HepG2 (cell line): ENCODE measurements around the gene MT1A. TPM values are rescaled to one million over a fixed set of nuclear protein-coding genes. Genes with fewer than 3 reads are reported as not detected.

Experiments used
- ARNT ChIP-seq: fragments of 450-650 bp; IDR thresholded peaks from 2 replicates; pipeline ENCODE4 v1.6.1; 2017
- ERF ChIP-seq: IDR thresholded peaks from 2 replicates; pipeline ENCODE4 v1.6.1; 2018; ENCODE audit warnings: missing biosample characterization, missing genetic modification reagents
- HNRNPK ChIP-seq: fragments of 200-400 bp; formaldehyde crosslinking; IDR thresholded peaks from 2 replicates; pipeline ENCODE4 v1.6.1; 2018; ENCODE audit warnings: low read length, low read depth, moderate library complexity, mild to moderate bottlenecking; ENCODE audit not compliant: poor library complexity, severe bottlenecking
- KLF6 ChIP-seq: IDR thresholded peaks from 2 replicates; pipeline ENCODE4 v1.8.0; 2016; ENCODE audit warnings: missing biosample characterization, missing genetic modification reagents
- MATR3 ChIP-seq: sonication (generic); formaldehyde crosslinking; IDR thresholded peaks from 2 replicates; pipeline ENCODE4 v1.4.0; 2020; ENCODE audit warnings: missing genetic modification reagents
- MIXL1 ChIP-seq: IDR thresholded peaks from 2 replicates; pipeline ENCODE4 v1.6.1; 2016
- PRDM15 ChIP-seq: sonication (generic); formaldehyde crosslinking; IDR thresholded peaks from 2 replicates; pipeline ENCODE4 v1.4.0; 2020; ENCODE audit warnings: missing genetic modification reagents
- RAD21 ChIP-seq: fragments of 450-650 bp; formaldehyde crosslinking; IDR thresholded peaks from 2 replicates; pipeline ENCODE4 v1.5.0; 2020; ENCODE audit warnings: mild to moderate bottlenecking
- RAD51 ChIP-seq: fragments of 450-650 bp; IDR thresholded peaks from 2 replicates; pipeline ENCODE4 v1.6.1; 2016; ENCODE audit warnings: borderline replicate concordance
- RFXAP ChIP-seq: sonication (generic); formaldehyde crosslinking; IDR thresholded peaks from 2 replicates; pipeline ENCODE4 v1.4.0; 2020; ENCODE audit warnings: missing genetic modification reagents, borderline replicate concordance
- SMARCE1 ChIP-seq: fragments of 450-650 bp; IDR thresholded peaks from 2 replicates; pipeline ENCODE4 v1.6.1; 2017; ENCODE audit warnings: borderline replicate concordance
- SNAPC2 ChIP-seq: sonication (generic); formaldehyde crosslinking; IDR thresholded peaks from 2 replicates; pipeline ENCODE4 v1.8.1; 2022; ENCODE audit warnings: mild to moderate bottlenecking, missing genetic modification reagents
- ZKSCAN1 ChIP-seq: fragments of 150-350 bp; IDR thresholded peaks from 2 replicates; pipeline ENCODE4 v1.6.1; 2014; ENCODE audit warnings: low read length
- ZNF253 ChIP-seq: sonication (generic); formaldehyde crosslinking; IDR thresholded peaks from 2 replicates; pipeline ENCODE4 v1.8.0; 2022; ENCODE audit warnings: mild to moderate bottlenecking, missing genetic modification reagents, borderline replicate concordance
- ZNF333 ChIP-seq: sonication (generic); formaldehyde crosslinking; IDR thresholded peaks from 2 replicates; pipeline ENCODE4 v1.4.0; 2020; ENCODE audit warnings: mild to moderate bottlenecking, missing genetic modification reagents, borderline replicate concordance
- ZNF430 ChIP-seq: sonication (generic); formaldehyde crosslinking; IDR thresholded peaks from 2 replicates; pipeline ENCODE4 v1.9.0; 2021; ENCODE audit warnings: mild to moderate bottlenecking, missing genetic modification reagents
- ZNF451 ChIP-seq: sonication (generic); formaldehyde crosslinking; IDR thresholded peaks from 2 replicates; pipeline ENCODE4 v1.5.0; 2020; ENCODE audit warnings: mild to moderate bottlenecking, missing genetic modification reagents
- ZNF740 ChIP-seq: sonication (generic); formaldehyde crosslinking; IDR thresholded peaks from 2 replicates; pipeline ENCODE4 v1.4.0; 2020; ENCODE audit warnings: missing genetic modification reagents
- polyA plus RNA-seq, 8 experiments: library from polyadenylated mRNA; depleted of rRNA in 3 of 8; stranded (reverse) in 7 of 8; unstranded in 1 of 8; fragments of >200 nt; fragmentation: Illumina TruSeq in 4 of 8; extraction: Trizol in 4 of 8; gene quantifications; 2 replicates each; pipeline versions ENCODE4 v1.2.1 to v1.2.3, GENCODE V29; 2011 to 2016; ENCODE audit warnings: low read depth in 4 of 8, missing spikeins in 1 of 8, mixed read lengths in 1 of 8; ENCODE audit not compliant: insufficient read depth in 1 of 8
- total RNA-seq, 5 experiments: library from RNA; depleted of rRNA; stranded (reverse); fragments of >200 nt; fragmentation: Illumina TruSeq; extraction: Trizol; gene quantifications; 2 replicates each; pipeline ENCODE4 v1.2.3, GENCODE V29; 2016; ENCODE audit warnings: low read depth in 1 of 5
- TF ChIP-seq, protein P1 (sequence below): sonication (generic); formaldehyde crosslinking; IDR thresholded peaks from 2 replicates; pipeline ENCODE4 v1.5.0; 2020; ENCODE audit warnings: mild to moderate bottlenecking, missing genetic modification reagents
- TF ChIP-seq, protein P2 (sequence below): sonication (generic); formaldehyde crosslinking; IDR thresholded peaks from 2 replicates; pipeline ENCODE4 v1.5.0; 2020; ENCODE audit warnings: missing genetic modification reagents
- TF ChIP-seq, protein P3 (sequence below): fragments of 450-650 bp; IDR thresholded peaks from 2 replicates; pipeline ENCODE4 v1.6.1; 2017; ENCODE audit warnings: mild to moderate bottlenecking

MT1A gene
- total and polyA plus RNA-seq, 2 of the 13 experiments (the other 11 are each of a cell fraction or from before 2014, with no cell fraction given): 8.3 to 10.4 TPM

- 0 out of 2 replicates have a peak, but pooled peaks have one; percentile 6 for TF ChIP-seq RAD21 (CRISPR knock-in tag)
- TF ChIP-seq ARNT: no peak
- no peak for TF ChIP-seq HNRNPK
- peak; percentile 21; the same call in 1 of the 2 replicates for TF ChIP-seq PRDM15 (CRISPR knock-in tag)
- peak; percentile 65 for TF ChIP-seq KLF6 (CRISPR knock-in tag)
- no peak; the same call in 1 of the 2 replicates for TF ChIP-seq SNAPC2 (CRISPR knock-in tag)
- peak; percentile 98; the same call in 1 of the 2 replicates for TF ChIP-seq ZNF253 (CRISPR knock-in tag)
- TF ChIP-seq MATR3 (CRISPR knock-in tag): no peak
- TF ChIP-seq RAD51: no peak
- peak; percentile 95 for TF ChIP-seq ZNF451 (CRISPR knock-in tag)
- TF ChIP-seq, protein P1, sequence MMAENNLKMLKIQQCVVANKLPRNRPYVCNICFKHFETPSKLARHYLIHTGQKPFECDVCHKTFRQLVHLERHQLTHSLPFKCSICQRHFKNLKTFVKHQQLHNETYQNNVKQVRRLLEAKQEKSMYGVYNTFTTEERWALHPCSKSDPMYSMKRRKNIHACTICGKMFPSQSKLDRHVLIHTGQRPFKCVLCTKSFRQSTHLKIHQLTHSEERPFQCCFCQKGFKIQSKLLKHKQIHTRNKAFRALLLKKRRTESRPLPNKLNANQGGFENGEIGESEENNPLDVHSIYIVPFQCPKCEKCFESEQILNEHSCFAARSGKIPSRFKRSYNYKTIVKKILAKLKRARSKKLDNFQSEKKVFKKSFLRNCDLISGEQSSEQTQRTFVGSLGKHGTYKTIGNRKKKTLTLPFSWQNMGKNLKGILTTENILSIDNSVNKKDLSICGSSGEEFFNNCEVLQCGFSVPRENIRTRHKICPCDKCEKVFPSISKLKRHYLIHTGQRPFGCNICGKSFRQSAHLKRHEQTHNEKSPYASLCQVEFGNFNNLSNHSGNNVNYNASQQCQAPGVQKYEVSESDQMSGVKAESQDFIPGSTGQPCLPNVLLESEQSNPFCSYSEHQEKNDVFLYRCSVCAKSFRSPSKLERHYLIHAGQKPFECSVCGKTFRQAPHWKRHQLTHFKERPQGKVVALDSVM (CRISPR knock-in tag): no peak
- TF ChIP-seq RFXAP (CRISPR knock-in tag): peak; percentile 90; the same call in 1 of the 2 replicates
- no peak; the same call in 1 of the 2 replicates for TF ChIP-seq MIXL1 (CRISPR knock-in tag)
- TF ChIP-seq, protein P2, sequence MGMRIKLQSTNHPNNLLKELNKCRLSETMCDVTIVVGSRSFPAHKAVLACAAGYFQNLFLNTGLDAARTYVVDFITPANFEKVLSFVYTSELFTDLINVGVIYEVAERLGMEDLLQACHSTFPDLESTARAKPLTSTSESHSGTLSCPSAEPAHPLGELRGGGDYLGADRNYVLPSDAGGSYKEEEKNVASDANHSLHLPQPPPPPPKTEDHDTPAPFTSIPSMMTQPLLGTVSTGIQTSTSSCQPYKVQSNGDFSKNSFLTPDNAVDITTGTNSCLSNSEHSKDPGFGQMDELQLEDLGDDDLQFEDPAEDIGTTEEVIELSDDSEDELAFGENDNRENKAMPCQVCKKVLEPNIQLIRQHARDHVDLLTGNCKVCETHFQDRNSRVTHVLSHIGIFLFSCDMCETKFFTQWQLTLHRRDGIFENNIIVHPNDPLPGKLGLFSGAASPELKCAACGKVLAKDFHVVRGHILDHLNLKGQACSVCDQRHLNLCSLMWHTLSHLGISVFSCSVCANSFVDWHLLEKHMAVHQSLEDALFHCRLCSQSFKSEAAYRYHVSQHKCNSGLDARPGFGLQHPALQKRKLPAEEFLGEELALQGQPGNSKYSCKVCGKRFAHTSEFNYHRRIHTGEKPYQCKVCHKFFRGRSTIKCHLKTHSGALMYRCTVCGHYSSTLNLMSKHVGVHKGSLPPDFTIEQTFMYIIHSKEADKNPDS (CRISPR knock-in tag): no peak
- no peak for TF ChIP-seq ZKSCAN1
- no peak for TF ChIP-seq SMARCE1
- TF ChIP-seq, protein P3, sequence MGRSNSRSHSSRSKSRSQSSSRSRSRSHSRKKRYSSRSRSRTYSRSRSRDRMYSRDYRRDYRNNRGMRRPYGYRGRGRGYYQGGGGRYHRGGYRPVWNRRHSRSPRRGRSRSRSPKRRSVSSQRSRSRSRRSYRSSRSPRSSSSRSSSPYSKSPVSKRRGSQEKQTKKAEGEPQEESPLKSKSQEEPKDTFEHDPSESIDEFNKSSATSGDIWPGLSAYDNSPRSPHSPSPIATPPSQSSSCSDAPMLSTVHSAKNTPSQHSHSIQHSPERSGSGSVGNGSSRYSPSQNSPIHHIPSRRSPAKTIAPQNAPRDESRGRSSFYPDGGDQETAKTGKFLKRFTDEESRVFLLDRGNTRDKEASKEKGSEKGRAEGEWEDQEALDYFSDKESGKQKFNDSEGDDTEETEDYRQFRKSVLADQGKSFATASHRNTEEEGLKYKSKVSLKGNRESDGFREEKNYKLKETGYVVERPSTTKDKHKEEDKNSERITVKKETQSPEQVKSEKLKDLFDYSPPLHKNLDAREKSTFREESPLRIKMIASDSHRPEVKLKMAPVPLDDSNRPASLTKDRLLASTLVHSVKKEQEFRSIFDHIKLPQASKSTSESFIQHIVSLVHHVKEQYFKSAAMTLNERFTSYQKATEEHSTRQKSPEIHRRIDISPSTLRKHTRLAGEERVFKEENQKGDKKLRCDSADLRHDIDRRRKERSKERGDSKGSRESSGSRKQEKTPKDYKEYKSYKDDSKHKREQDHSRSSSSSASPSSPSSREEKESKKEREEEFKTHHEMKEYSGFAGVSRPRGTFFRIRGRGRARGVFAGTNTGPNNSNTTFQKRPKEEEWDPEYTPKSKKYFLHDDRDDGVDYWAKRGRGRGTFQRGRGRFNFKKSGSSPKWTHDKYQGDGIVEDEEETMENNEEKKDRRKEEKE: no peak
- 0 out of 2 replicates have a peak, but pooled peaks have one; percentile 16 for TF ChIP-seq ZNF333 (CRISPR knock-in tag)
- TF ChIP-seq ZNF740 (CRISPR knock-in tag): no peak
- TF ChIP-seq ERF (CRISPR knock-in tag): peak; percentile 83
- TF ChIP-seq ZNF430: peak; percentile 14
Observed at GRCh38 chr16:56607109-56607618, 31.3 kb upstream of the MT1A start (continued).
